Loucy (cell line): ENCODE results near the gene OVCH1.
"Not testable (repeated sequence)": the region's sequence is repeated elsewhere in the genome, so short reads cannot be mapped to it uniquely, and the experiment has no call there.

Experiments used
- CTCF ChIP-seq: fragments of 200-600 bp; sonication (generic); conservative IDR thresholded peaks from 2 replicates; pipeline ENCODE4 v1.5.1; 2014; ENCODE audit warnings: mild to moderate bottlenecking, antibody characterized with exemption, low read length
- EZH2phosphoT487 ChIP-seq: fragments of 200-600 bp; IDR thresholded peaks from 2 replicates; pipeline ENCODE4 v1.6.1; 2018; ENCODE audit warnings: antibody characterized with exemption, mild to moderate bottlenecking, moderate library complexity, borderline replicate concordance

GRCh38 chr12:29385194-29385593 is 112.3 kb downstream of the OVCH1 start:
- TF ChIP-seq CTCF, EZH2phosphoT487: not testable (repeated sequence)
